CD4-positive, alpha-beta T cell treated with Interleukin-6 at 100 ng/mL for 8 hours (primary cell): ENCODE measurements around the gene TESK1.
A peak's percentile ranks its signal among the peaks of the same experiment; 100 is the strongest.
"Not testable (repeated sequence)": the region's sequence is repeated elsewhere in the genome, so short reads cannot be mapped to it uniquely, and the experiment has no call there.

ENCODE experiments used
- DNase-seq: peaks from one replicate; pipeline ENCODE4 v3.0.0-alpha.2; 2020; ENCODE audit warnings: mixed read lengths, low spot score

The TESK1 gene

DNA sequence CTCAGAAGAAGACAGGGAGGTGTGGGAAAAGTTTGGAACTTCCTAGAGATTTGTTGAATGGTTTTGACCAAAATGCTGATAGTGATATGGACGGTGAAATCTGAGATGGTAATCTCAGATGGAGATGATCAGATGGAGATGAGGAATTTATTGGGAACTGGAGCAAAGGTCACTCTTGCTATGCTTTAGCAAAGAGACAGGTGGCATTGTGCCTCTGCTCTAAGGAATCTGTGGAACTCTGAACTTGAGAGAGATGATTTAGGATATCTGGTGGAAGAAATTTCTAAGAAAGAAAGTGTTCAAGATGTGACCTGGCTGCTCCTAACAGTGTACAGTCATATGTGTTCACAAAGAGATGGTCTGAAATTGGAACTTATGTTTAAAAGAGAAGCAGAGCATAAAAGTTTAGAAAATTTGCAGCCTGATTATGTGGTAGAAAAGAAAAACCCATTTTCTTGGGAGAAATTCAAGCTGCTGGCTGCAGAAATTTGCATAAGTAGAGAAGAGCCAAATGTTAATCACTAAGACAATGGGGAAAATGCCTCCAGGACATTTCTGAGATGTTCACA lies 25.3 kb upstream of the TESK1 start:
- not testable (repeated sequence) for DNase-seq

DNA sequence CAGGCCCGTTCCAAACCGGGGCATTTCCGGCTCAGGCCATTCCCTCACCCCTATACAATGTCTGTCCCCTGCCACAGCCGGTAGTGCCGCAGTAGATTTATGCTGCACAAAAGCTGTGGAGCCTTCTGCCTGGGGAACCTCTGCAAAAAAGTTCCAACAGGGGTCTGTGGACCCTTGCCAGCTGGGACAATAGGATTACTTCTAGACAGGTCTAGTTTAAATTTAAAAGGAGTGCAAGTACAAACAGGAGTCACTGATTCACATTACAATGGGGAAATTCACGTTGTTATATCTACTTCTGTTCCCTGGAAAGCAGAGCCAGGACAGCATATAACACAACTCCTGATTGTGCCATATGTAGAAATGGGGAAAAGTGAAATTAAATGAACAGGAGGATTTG lies 21.5 kb upstream of the TESK1 start:
- DNase-seq = not testable (repeated sequence)

DNA sequence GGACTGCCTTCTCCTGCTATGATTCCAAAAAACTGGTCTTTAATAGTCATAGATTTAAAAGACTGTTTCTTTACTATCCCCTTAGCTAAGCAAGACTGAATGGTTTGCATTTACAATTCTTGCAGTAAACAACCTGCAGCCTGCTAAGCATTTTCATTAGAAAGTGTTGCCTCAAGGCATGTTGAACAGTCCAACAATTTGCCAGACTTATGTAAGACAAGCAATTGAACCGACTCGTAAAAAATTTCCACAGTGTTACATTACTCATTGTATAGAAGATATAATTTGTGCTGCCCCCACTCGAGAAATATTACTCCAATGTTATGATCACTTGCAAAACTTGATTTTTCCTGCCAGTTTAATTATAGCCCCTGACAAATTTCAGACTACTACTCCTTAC lies 20.4 kb upstream of the TESK1 start:
- not testable (repeated sequence) for DNase-seq

DNA sequence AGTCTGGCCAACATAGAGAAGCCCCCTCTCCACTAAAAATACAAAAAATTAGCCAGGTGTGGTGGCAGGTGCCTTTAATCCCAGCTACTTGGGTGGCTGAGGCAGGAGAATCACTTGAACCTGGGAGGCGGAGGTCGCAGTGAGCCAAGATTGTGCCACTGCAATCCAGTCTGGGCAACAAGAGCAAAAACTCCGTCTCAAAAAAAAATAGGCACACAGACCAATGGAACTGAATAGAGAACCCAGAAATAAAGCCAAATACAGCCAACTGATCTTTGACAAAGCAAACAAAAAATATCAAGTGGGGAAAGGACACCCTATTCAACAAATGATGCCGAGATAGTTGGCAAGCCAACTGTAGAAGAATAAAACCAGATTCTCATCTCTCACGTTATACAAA lies 16.6 kb upstream of the TESK1 start:
- DNase-seq = not testable (repeated sequence)

DNA sequence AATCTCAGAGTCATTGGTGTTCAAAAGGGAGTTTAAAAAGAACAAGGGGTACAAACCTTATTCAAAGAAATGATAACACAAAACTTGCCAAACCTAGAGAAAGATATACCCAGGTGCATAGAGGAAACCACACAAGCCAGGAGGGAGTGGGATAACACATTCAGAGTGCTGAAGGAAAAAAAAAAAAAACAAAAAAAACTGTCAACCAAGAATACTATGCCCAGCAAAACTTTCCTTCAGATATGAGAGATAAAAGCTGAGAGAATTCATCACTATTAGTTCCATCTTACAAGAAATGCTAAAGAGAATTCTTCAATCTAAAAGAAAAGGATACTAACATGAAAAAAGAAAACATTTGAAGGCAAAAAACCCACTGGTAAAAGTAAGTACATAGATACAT lies 11.5 kb upstream of the TESK1 start:
- DNase-seq = no peak

DNA sequence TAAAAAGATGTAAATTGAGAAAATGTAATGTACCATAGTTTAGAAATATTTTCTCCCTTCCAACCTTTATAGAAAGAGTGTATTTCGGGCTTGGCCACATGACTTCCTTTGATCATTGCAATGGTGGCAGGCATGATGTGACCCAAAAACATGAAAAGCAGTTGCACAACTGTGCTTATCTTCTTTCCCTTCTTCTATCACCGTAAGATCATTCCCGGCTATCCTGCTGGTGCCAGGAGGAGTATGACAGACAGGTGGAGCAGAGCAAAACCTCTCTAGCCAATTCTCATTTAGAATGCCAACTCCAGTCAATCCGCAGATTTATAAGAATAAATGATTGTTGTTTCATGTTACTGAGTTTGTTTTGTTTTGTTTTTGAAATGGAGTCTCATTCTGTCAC lies 10.6 kb upstream of the TESK1 start:
- no peak for DNase-seq

DNA sequence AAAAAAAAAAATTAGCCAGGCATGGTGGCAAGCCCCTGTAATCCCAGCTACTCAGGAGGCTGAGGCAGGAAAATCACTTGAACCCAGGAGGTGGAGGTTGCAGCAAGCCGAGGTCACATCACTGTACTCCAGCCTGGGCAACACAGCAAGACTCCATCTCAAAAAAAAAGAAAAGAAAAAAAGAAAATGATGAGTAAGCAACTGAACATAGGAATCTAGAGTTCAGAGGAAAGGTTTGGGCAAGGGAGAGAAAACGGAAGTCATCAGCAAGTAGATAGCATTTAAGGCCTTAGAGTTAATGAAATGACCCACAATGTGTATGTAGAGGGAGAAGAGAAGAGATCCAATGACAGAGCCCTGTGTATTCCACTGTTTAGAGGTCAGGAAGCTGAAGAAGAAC lies 8.2 kb upstream of the TESK1 start:
- DNase-seq = not testable (repeated sequence)

DNA sequence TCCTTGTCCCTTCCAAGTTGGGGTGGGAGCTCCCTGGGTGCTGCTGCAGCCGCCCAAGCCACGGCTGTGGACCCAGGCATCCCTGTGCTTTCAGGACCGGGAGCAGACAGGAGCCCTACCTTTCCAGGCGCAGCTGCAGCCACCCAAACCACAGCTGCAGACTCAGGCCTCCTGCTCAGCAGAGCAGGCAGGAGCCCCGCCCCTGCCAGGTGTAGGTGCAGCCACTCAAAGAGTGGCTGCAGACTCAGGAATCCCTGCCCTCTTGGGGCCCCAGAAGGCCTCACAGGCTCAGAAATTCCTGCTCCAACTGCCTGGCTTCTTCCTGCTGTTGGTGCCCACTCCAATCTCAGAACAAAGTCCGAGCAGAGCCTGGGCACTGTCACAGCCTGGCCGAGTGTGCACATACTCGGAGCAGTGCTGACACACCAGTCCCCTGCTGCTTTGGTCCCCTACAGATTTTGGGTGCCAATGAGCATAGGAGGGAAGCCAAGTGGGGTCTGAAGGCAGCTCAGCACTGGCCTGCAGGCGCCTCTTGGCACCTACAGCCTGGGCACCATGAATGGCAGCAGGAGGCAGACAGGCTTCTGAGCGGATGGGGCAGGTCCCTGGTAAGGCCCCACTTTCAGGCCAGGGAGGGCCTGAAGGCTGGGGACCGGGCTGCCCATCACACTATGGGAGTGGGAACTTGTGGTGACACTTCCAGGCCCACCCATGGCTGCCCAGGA lies 6.0 kb upstream of the TESK1 start:
- no peak for DNase-seq

DNA sequence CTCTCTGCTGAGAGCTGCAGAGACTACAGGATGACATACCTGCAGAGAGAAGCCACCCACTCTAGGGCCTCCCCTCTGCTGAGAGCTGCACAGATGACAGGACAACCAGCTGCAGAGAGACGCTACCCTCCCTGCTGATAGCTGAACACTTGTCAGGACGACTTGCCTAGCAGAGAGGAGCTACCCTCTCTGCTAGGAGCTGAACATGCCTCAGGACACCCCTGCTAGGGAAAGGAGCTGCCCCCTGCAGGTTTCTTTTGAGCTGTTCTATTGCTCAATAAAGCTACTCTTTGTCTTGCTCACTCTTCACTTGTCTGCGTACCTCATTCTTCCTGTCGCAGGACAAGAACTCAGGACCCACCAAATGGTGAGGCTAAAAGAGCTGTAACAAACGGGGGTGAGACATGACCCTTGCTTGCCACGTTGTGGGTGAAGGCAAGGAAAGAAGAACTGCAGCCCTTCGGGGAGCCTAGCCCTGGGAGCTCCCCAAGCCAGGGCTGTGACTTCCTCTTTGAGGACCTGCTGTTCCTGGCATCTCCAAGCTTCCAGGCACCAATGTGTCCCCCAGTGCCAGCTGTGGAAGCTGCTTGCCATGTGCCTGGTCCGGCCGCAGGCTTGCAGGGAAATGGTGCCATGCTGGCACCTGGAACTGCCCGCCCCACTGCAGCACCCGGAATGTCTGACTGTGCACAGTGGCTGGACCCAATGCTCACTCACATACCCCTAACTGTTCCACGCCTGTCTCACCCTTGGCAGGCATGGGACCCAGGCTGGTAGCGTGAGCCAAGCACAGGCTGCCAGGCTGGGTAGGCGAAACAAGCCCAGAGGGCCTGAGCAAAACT lies 5.1 kb upstream of the TESK1 start:
- DNase-seq = no peak

DNA sequence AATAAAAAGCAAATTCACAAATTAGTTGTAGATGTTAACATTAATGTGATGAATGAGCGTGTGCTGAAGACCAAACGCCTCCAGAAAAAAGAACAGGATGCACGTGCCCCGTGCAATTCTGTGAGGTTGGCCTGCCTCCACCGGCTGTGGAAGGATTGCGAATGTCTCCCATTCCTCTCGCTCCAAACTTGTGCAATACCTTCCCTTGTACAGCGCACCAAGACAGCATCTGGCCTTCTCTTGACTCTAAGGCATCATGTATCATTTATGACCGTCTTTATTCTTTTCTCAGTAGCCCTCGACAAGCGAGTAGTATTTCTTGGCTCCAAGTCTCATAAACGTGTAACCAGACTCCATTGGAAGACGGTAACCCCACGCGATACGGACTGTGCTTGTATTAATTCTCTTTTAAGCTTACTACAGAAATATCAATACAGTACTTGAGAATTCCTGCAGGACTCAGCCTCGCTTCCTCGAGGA lies 1.5 kb upstream of the TESK1 start:
- peak; percentile 25 for DNase-seq

DNA sequence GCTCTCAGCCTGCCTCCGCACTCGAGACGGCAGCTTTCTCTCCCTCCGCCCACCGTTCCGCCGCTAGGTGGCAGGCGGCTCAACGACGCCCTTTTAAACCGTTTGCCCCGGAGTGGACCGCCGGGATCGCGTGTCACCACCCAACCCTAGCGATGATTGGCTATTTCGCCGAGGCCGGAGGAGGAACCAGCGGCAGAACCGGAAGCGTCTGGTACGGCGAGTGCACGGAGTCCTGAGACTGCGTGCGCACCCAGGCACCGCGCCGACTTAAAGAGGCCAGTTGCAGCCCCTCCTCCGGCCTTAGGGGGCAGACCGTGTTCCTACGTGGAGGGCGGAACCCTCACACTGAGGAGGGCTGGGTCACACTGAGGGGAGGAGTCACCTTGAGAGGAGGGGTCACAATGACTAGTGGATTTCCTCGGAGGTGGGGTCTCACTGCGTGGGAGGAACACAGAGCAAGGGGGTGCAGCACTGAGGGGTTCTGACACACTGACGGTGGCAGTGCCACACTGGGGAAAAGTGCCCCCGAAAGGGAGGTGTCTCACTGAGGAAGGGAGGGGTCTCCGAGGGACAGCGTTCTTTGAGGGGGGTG lies 980 bp upstream of the TESK1 start:
- DNase-seq = peak; percentile 100

DNA sequence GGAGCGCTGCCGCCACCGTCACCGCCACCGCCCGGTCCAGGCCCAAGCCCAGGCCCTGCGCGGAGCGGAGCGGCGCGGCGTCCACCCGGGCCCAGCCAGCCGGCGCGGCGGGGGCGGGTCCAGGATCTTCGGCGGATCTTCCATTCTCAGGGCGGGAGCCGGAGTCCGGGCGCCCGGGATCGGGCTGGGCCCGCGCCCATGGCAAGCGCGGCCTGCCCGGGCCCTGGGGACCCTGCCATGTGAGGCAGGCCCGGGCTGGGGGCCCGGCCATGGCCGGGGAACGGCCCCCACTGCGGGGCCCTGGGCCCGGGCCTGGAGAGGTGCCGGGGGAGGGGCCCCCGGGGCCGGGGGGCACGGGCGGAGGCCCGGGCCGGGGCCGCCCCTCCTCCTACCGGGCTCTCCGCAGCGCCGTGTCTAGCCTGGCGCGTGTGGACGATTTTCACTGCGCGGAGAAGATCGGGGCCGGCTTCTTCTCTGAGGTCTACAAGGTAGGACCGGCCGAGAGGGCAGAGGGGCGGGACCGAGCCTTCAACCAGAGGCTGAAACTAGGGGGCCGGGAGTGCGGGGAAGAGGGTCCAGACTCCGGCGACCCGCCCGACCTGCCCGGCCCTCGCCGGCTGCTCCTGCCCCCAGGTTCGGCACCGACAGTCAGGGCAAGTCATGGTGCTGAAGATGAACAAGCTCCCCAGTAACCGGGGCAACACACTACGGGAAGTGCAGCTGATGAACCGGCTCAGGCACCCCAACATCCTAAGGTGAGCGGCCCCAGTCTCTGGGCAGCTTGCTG lies 482 bp downstream of the TESK1 start:
- DNase-seq = peak; percentile 42

DNA sequence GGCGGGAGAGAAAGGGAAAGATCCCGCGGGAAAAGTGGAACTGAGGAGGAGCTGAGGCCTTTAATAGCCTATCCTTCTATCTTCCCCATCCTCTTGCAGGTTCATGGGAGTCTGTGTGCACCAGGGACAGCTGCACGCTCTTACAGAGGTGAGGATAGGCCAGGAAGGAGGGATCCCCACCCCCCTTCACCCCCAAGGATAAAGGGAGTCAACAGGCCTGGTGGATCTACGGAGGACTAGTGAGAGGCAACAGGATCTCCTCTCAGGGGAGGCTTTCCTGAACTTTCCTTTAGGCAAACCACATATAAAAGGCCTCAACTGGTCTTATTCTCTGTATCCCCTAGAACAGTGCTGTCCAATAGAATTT lies 1.1 kb downstream of the TESK1 start:
- no peak for DNase-seq

DNA sequence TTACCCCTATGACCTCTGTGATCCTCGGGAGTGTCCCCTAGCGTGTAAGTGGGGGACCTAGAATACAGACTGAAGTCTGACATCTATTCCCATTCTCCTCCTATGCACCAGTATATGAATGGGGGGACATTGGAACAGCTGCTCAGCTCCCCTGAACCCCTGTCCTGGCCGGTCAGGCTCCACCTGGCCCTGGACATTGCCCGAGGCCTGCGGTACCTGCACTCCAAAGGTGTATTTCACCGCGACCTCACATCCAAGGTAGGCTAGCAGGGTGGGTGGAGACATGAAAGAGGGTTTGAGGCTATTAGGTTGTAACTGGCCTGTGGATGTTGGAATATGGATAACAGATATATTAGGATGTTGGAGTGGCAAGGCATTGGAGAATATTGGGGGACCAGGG lies 1.7 kb downstream of the TESK1 start:
- no peak for DNase-seq

DNA sequence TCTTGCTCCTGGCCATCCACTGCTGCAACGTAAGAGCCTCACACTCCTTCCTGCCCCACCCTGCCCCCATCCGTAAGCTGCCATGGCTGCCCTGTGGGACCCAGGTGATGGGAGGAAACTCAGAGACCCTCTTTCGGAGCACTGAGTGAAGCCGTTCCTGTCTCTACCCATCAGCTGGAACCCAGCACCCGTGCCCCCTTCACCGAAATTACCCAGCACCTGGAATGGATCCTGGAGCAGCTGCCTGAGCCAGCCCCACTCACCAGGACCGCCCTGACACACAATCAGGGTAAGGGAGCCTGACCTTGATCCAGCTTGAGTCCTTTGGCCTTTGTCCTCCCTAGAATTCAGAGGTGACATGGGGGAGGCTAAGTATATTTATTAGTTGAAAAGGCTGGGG lies 3.2 kb downstream of the TESK1 start:
- DNase-seq = no peak

DNA sequence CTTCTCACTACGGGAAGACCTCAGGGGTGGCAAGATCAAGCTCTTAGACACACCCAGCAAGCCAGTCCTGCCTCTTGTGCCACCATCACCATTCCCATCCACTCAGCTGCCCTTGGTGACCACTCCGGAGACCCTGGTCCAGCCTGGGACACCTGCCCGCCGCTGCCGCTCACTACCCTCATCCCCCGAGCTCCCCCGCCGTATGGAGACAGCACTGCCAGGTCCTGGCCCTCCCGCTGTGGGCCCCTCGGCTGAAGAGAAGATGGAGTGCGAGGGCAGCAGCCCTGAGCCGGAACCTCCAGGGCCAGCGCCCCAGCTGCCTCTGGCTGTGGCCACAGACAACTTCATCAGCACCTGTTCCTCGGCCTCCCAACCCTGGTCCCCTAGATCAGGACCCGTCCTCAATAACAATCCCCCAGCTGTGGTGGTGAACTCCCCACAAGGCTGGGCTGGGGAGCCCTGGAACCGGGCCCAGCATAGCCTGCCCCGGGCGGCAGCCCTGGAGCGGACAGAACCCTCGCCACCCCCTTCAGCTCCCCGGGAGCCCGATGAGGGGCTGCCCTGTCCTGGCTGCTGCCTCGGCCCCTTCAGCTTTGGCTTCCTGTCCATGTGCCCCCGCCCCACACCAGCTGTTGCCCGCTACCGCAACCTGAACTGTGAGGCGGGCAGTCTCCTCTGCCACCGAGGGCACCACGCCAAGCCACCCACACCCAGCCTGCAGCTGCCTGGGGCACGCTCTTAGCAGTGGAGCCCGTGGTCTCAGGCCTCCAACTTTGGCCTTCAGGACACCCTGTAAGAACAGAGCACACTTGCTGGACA lies 4.1 kb downstream of the TESK1 start:
- DNase-seq = no peak

DNA sequence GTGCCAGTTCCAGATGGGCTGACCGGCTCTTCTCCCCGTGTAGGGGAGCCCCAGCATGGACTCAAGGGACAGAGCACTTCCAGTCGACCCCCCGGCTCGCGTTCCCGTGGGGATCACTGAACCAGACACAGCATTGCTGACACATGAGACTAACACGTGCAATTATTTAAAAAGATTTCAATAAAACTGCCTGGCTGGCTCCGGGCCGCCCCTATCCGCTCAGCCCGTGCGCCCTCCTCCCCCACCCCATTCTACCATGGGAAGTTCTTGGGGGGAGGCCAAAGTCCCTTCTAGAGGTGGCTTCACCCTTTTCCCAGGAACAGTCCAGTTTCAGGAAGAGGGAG lies 4.7 kb downstream of the TESK1 start:
- DNase-seq = no peak

DNA sequence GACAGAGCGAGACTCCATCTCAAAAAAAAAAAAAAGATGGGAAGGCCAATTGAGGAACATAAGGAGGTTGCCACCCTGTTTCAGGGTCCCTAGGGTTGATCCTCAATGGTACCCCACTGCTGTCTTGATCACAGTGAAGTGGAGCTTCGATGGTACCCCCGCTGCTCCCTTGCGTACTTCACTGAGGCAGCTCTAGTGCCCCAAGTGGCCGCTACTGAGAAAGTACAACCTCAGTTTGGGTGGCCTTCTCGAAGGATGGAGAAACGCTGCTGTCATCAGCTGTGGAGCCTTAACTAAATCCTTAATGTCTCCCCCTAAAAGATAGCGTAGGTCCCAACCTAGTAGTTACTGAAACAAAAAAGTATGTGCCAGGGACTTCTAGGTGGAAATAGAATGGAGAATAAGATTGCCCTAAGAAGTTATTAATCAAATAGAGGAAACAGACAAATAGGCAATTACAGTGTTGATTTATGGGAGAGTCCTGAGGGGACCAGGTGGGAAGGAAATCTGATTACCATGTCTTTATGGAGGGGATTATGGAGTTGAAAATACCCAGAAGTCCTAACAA lies 6.3 kb downstream of the TESK1 start:
- peak; percentile 60 for DNase-seq

DNA sequence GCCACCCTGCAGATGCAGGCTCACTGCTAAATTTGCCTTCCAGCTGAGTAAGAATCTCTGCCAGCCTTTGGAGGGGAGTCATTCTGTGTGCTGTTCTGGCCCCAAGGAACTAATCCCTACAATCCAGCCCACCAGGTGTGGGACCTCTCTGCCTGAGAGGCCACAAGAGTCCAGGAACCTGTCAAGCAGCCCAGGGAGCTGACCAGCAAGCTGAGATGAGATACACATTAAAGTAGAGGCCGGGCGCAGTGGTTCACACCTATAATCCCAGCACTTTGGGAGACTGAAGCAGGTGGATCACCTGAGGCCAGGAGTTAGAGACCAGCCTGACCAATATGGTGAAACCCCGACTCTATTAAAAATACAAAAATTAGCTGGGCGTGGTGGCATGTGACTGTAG lies 7.0 kb downstream of the TESK1 start:
- DNase-seq = not testable (repeated sequence)

DNA sequence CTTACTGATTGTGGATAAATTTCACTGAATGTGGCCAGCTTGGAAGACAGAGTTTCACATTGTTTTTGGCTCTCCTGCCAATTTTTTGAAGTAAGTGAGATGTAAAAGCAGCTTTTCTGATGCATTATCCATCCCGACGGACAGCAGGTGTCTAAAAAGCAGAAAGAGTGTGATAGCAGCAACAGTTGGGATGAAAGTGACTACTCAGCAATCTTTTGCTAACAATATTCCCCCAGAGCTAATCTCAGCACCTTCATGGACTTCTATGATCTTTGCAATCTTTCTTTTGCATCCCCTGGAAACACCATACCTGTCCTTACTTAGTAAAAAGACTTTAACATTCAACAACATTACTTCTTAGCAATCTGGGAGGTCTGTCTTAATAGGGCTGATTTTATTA lies 7.8 kb downstream of the TESK1 start:
- no peak for DNase-seq
